Keratinocyte (primary cell): ENCODE measurements around the gene USP48. TPM values are rescaled to one million over a fixed set of nuclear protein-coding genes. Genes with fewer than 3 reads are reported as not detected.

ENCODE experiments used
- DNase-seq: peaks from one replicate; pipeline ENCODE4 v3.0.0-alpha.2; 2011; ENCODE audit warnings: low read depth, missing footprints, low spot score
- FAIRE-seq: peaks from 2 replicates; lab custom pipeline; 2011; peaks lifted over from hg19 to GRCh38; lab: Jason Lieb, UNC
- H2AFZ ChIP-seq: 2 replicates; pipeline ENCODE4 v1.6.0; 2012; ENCODE audit warnings: low read length, control low read depth, inconsistent platforms; ENCODE audit not compliant: control insufficient read depth
- H3K27ac ChIP-seq: 2 replicates; pipeline ENCODE4 v1.5.1; 2011; ENCODE audit warnings: low read length; ENCODE audit not compliant: control insufficient read depth, insufficient read depth
- H3K27me3 ChIP-seq: 3 replicates; pipeline ENCODE4 v1.6.0; 2011; ENCODE audit warnings: low read length; ENCODE audit not compliant: control insufficient read depth, insufficient read depth; ENCODE audit errors: extremely low read depth
- H3K36me3 ChIP-seq, 2 experiments: 2 replicates in 1 of 2; 3 replicates in 1 of 2; pipeline ENCODE4 v1.5.1; 2011; ENCODE audit warnings: low read length in 2 of 2, mild to moderate bottlenecking in 1 of 2; ENCODE audit not compliant: control insufficient read depth in 2 of 2, insufficient read depth in 2 of 2; ENCODE audit errors: extremely low read depth in 1 of 2
- H3K4me1 ChIP-seq: 3 replicates; pipeline ENCODE4 v1.5.1; 2011; ENCODE audit warnings: low read length; ENCODE audit not compliant: control insufficient read depth, insufficient read depth; ENCODE audit errors: extremely low read depth
- H3K4me2 ChIP-seq: 3 replicates; pipeline ENCODE4 v1.6.0; 2011; ENCODE audit warnings: low read depth, low read length; ENCODE audit not compliant: control insufficient read depth, insufficient read depth; ENCODE audit errors: extremely low read depth
- H3K4me3 ChIP-seq, 3 experiments: fragments of 200-600 bp in 1 of 3; sonication (generic) in 1 of 3; 2 replicates in 2 of 3; 3 replicates in 1 of 3; pipeline ENCODE4 v1.5.1; 2011 to 2016; ENCODE audit warnings: low read length in 3 of 3, mild to moderate bottlenecking in 3 of 3, control low read depth in 2 of 3, inconsistent platforms in 1 of 3, low read depth in 1 of 3, mixed read lengths in 1 of 3, mixed run types in 1 of 3, moderate library complexity in 1 of 3; ENCODE audit not compliant: control insufficient read depth in 2 of 3, insufficient read depth in 2 of 3; ENCODE audit errors: extremely low read depth in 1 of 3
- H3K79me2 ChIP-seq: 2 replicates; pipeline ENCODE4 v1.6.0; 2012; ENCODE audit warnings: low read length; ENCODE audit not compliant: control insufficient read depth, insufficient read depth
- H3K9ac ChIP-seq: 3 replicates; pipeline ENCODE4 v1.6.0; 2011; ENCODE audit warnings: low read length; ENCODE audit not compliant: control insufficient read depth, insufficient read depth; ENCODE audit errors: extremely low read depth
- H3K9me1 ChIP-seq: 3 replicates; pipeline ENCODE4 v1.6.0; 2011; ENCODE audit warnings: low read length; ENCODE audit not compliant: control insufficient read depth, insufficient read depth; ENCODE audit errors: extremely low read depth
- H3K9me3 ChIP-seq: 2 replicates; pipeline ENCODE4 v1.5.1; 2012; ENCODE audit warnings: low read depth, low read length; ENCODE audit not compliant: control insufficient read depth
- H4K20me1 ChIP-seq: 3 replicates; pipeline ENCODE4 v1.6.0; 2011; ENCODE audit warnings: low read length; ENCODE audit not compliant: control insufficient read depth, insufficient read depth; ENCODE audit errors: extremely low read depth
- EZH2 ChIP-seq: IDR thresholded peaks from one replicate; pipeline ENCODE4 v1.6.1; 2012; ENCODE audit warnings: inconsistent platforms, mild to moderate bottlenecking, low read length, moderate library complexity
- dilution Hi-C: fragments of 300-500 bp; cut with MboI; formaldehyde crosslinking; loops from one replicate; pipeline ENCODE4 v1.7.0; 2020; ENCODE audit warnings: low sequenced_read_pairs; ENCODE audit not compliant: extremely low pct_ligation_motif_present
- polyA plus RNA-seq, 5 experiments: library from polyadenylated mRNA; depleted of rRNA in 3 of 5; stranded (reverse) in 3 of 5; stranded (forward) in 1 of 5; unstranded in 1 of 5; fragments of >200 nt; gene quantifications; 1 replicate in 1 of 5; 2 replicates in 3 of 5; 3 replicates in 1 of 5; pipeline versions ENCODE4 v1.2.1 to v1.2.3, GENCODE V29; 2011 to 2012; ENCODE audit warnings: missing spikeins in 2 of 5, low read depth in 1 of 5, low replicate concordance in 1 of 5
- TF ChIP-seq, protein P1 (sequence below), 3 experiments: IDR thresholded peaks in 1 of 3; conservative IDR thresholded peaks in 1 of 3; optimal IDR thresholded peaks in 1 of 3; 2 replicates in 2 of 3; 3 replicates in 1 of 3; pipeline versions ENCODE3 to v1.5.1; 2011; ENCODE audit warnings: low read length in 3 of 3, mild to moderate bottlenecking in 3 of 3, moderate library complexity in 2 of 3, control low read depth in 1 of 3, inconsistent platforms in 1 of 3; ENCODE audit not compliant: insufficient read depth in 2 of 3; ENCODE audit errors: extremely low read depth in 1 of 3

Gene USP48
- polyA plus RNA-seq, 1 donor (not counting 4 experiments of a cell fraction or from before 2014, with no cell fraction given), result 33.0 TPM

DNA sequence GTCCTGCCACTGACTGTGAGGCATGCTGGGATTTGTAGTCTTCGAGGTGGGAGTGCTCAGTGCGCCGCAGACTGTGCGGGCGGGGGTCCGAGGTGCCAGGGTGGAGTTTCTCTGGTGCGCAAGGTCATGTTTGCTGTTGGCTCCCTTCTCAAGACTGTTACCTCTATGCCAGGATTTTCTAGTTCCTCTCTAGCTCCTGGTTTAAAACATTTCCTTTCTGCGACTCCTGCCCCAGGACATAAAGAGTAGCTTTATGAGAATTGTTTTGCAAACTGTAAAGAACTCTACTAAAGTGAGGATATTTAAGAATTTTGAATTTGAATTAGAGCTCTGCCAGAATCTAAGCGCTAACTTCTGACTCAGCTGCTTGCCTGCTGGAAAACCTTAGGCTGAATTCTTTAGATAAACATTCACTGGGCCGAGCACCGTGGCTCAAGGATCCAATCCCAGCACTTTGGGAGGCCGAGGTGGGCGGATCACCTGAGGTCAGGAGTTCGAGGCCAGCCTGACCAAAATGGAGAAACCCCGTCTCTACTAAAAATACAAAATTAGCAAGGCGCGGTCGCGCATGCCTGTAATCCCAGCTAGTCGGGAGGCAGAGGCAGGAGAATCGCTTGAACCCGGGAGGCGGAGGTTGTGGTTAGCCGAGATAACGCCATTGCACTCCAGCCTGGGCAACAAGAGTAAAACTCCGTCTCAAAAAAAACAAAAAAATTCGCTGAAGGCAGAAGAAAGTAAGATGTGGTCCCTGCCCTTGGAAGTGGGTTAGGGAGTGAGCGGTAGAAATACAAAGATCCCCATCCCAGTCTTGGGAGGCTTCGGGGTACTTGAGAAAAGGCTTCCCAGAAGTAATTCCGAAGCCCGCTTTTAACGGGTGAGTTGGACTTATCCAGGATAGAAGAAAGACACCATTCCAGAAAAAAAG, 992 bp upstream of the USP48 start:
- H3K4me1 ChIP-seq, result peaks cover 15% of the 10 kb centered on the region

DNA sequence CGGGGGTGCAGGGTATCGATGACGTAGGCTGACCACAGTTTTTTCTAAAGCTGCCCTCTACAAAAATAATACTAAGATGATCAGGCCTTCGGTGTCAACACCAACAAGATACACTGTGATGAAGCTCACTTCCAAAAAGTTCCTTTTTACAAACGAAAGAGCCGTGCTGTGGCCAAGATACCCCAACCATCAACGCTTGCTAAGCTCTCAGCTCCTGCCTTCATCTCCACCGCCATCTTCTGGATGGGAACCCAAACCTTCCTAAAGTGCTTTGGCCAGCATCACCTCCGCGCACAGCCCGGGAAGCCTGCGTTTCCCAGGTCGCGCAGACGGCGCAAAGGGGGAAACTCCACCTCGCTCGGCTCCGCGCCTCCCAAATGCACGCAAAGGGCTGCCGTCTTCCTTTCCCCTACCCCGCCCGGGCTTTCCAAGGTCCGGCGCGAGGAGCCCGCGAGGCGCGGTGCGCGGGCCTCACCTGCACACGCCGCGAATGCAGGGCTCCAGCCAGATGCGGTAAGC, 541 bp downstream of the USP48 start:
- dilution Hi-C loops, result no loop called here
- no peaks in the 10 kb centered on the region for H3K27me3 ChIP-seq
- peak overlapping the region; percentile 89 for H3K4me2 ChIP-seq
- H4K20me1 ChIP-seq, result no peaks in the 10 kb centered on the region
- no peak for FAIRE-seq
- H3K9ac ChIP-seq, result peak overlapping the region; percentile 100
- peaks cover 53% of the 10 kb centered on the region for H3K79me2 ChIP-seq
- peak overlapping the region; percentile 61 for H2AFZ ChIP-seq
- TF ChIP-seq, protein P1, sequence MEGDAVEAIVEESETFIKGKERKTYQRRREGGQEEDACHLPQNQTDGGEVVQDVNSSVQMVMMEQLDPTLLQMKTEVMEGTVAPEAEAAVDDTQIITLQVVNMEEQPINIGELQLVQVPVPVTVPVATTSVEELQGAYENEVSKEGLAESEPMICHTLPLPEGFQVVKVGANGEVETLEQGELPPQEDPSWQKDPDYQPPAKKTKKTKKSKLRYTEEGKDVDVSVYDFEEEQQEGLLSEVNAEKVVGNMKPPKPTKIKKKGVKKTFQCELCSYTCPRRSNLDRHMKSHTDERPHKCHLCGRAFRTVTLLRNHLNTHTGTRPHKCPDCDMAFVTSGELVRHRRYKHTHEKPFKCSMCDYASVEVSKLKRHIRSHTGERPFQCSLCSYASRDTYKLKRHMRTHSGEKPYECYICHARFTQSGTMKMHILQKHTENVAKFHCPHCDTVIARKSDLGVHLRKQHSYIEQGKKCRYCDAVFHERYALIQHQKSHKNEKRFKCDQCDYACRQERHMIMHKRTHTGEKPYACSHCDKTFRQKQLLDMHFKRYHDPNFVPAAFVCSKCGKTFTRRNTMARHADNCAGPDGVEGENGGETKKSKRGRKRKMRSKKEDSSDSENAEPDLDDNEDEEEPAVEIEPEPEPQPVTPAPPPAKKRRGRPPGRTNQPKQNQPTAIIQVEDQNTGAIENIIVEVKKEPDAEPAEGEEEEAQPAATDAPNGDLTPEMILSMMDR (optimal IDR thresholded peaks at IDR 0.05 in 1 of 3, IDR thresholded peaks at IDR 0.05 in 1 of 3, conservative IDR thresholded peaks at IDR 0.05 in 1 of 3; ENCODE audit: extremely low read depth in 1 of 3, insufficient read depth in 2 of 3, low read length in 3 of 3), result peak; percentile 17 to 53 (median 27)
- no peak for TF ChIP-seq EZH2
- H3K9me3 ChIP-seq, result no peaks in the 10 kb centered on the region
- H3K27ac ChIP-seq, result peak overlapping the region; percentile 84
- peak overlapping the region; percentile 93 to 100 (median 99) for H3K4me3 ChIP-seq
- no peaks in the 10 kb centered on the region for H3K9me1 ChIP-seq
- H3K36me3 ChIP-seq, result no peaks in the 10 kb centered on the region
- DNase-seq, result no peak
- peaks cover 8% of the 10 kb centered on the region for H3K4me1 ChIP-seq

More for the DNA sequence above, 992 bp upstream of the USP48 start:
- FAIRE-seq (peak; percentile 5), DNase-seq (peak; percentile 80)
- Histone ChIP-seq H3K4me2 (peak overlapping the region; percentile 100), H3K79me2 (peaks cover 38% of the 10 kb centered on the region), H4K20me1 (no peaks in the 10 kb centered on the region), H3K27me3 (no peaks in the 10 kb centered on the region), H3K27ac (peak overlapping the region; percentile 100), H3K9me1 (no peaks in the 10 kb centered on the region), H3K9me3 (no peaks in the 10 kb centered on the region), H2AFZ (peak overlapping the region; percentile 22), H3K9ac (peak overlapping the region; percentile 100), H3K4me3 (peak overlapping the region; percentile 93 to 100 (median 99)), H3K36me3 (no peaks in the 10 kb centered on the region)
- dilution Hi-C loops, result no loop called here
- TF ChIP-seq, protein P1 (optimal IDR thresholded peaks at IDR 0.05 in 1 of 3, IDR thresholded peaks at IDR 0.05 in 1 of 3, conservative IDR thresholded peaks at IDR 0.05 in 1 of 3; ENCODE audit: extremely low read depth in 1 of 3, insufficient read depth in 2 of 3, low read length in 3 of 3), result no peak
- TF ChIP-seq EZH2, result no peak
